Fibroblast of skin of right quadriceps (primary cell): Measurements from ENCODE around the gene CHRD.

Experiments used
- DNase-seq: peaks from one replicate; pipeline ENCODE4 v3.0.0-alpha.2; 2013

Gene CHRD

DNA sequence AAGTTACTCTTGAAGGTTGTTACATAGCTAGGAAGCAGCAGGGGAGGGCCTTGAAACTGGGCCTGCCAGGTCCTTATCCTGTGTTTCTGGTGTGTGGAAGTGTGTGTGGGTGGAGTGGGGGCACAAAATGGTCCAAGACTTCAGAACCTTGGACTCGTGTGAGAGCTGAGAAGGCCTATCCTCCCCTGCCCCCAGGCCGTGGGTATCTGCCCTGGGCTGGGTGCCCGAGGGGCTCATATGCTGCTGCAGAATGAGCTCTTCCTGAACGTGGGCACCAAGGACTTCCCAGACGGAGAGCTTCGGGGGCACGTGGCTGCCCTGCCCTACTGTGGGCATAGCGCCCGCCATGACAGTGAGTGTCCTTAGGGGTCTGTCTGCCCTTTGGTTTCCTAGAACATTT, 4.5 kb downstream of the CHRD start:
- DNase-seq = no peak

DNA sequence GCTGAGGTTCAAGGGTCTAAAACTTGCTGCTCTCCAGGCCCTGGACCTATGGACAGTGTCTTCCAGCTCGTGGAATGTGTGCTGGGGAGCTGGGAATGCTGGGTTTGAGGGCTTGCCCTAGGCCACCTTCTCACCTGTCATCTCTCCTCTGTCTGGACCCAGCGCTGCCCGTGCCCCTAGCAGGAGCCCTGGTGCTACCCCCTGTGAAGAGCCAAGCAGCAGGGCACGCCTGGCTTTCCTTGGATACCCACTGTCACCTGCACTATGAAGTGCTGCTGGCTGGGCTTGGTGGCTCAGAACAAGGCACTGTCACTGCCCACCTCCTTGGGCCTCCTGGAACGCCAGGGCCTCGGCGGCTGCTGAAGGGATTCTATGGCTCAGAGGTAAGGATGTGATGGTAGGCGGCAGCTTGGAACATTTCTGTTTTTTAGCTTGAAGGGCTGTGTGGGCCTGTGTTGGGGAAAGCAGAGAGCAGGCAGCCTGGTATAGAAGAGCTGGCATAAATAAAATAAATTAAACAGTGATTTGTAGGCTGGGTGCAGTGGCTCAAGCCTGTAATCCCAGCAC, 5.1 kb downstream of the CHRD start:
- DNase-seq = no peak

DNA sequence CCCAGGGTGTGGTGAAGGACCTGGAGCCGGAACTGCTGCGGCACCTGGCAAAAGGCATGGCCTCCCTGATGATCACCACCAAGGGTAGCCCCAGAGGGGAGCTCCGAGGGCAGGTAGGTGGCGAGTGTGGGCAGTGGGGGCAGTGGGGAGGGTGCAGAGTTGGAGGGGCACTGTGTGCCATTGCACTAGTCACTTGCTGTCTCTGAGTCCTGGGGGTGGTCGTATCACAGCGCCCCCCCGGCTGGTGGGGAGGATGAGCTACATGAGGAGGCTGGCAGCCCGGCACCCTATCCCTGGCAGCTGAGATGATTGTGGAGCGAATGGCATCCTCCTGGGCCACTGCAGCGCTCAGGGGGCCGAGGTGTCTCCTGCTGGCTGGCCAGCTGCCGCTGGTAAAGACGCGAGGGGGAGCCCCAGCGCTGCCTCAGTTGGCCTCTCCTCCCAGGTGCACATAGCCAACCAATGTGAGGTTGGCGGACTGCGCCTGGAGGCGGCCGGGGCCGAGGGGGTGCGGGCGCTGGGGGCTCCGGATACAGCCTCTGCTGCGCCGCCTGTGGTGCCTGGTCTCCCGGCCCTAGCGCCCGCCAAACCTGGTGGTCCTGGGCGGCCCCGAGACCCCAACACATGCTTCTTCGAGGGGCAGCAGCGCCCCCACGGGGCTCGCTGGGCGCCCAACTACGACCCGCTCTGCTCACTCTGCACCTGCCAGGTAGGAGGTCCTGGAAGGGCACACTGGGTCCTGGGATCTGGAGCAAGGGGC, 6.4 kb downstream of the CHRD start:
- DNase-seq = no peak

DNA sequence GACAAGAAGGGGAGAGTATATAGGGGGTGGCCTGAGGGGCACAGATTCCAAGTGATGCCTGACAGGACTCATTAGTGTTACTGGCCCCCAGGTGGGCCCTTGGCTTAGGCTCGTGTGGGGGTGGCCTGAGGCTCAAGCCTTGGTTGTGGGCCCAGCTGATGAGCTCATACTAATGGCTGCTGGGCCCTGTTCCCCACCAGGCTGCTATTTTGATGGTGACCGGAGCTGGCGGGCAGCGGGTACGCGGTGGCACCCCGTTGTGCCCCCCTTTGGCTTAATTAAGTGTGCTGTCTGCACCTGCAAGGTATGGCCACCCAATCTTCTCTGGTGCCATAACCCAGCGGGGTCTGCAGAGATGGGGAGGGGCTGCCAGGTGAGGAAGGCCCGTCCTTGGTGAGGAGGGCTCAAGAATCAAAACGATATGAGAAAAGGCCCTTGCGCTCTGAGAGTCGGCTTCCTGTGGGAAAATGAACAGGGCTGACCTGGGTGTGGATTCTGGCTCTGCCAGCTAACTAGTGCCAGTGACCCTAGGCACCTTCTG, 7.4 kb downstream of the CHRD start:
- no peak for DNase-seq

DNA sequence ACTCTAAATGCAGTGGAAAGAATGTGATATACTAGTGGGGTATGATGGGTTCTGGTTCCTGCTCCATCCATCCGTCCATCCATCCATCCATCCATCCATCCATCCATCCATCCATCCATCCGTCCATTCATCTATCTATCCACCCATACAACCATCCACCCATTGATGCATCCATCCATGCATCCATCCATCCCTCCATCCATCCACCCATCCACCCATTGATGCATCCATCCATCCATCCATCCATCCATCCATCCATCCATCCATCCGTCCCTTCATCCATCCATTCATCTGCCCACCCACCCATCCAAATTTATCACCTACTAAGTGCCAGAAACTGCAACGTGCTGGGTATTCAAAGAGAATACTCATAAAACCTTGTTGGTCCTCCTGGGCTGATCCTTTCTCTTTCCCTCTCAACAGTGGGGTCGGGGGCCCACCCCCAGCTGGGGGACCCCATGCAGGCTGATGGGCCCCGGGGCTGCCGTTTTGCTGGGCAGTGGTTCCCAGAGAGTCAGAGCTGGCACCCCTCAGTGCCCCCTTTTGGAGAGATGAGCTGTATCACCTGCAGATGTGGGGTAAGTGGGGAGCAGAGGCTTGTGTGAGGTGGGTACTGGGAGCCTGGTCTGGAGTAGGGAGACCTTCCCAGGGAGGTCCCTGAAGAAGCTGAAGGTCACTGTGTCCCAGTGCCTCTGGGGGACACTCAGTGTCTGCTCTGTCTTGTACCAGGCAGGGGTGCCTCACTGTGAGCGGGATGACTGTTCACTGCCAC, 8.5 kb downstream of the CHRD start:
- DNase-seq = no peak

DNA sequence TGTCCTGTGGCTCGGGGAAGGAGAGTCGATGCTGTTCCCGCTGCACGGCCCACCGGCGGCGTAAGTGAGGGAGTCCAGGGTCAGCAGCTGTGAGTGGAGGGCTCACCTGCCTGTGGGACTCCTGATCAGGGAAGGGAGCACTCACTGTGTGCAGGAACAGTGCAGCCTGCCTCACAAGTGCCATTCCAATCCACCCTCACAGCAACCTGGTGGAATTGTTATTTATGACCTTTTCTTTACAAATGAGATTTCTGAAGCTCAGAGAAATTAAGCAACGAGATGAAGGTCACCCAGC, 9.0 kb downstream of the CHRD start:
- no peak for DNase-seq

DNA sequence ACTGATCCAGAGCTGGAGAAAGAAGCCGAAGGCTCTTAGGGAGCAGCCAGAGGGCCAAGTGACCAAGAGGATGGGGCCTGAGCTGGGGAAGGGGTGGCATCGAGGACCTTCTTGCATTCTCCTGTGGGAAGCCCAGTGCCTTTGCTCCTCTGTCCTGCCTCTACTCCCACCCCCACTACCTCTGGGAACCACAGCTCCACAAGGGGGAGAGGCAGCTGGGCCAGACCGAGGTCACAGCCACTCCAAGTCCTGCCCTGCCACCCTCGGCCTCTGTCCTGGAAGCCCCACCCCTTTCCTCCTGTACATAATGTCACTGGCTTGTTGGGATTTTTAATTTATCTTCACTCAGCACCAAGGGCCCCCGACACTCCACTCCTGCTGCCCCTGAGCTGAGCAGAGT, 9.5 kb downstream of the CHRD start:
- DNase-seq = no peak

DNA sequence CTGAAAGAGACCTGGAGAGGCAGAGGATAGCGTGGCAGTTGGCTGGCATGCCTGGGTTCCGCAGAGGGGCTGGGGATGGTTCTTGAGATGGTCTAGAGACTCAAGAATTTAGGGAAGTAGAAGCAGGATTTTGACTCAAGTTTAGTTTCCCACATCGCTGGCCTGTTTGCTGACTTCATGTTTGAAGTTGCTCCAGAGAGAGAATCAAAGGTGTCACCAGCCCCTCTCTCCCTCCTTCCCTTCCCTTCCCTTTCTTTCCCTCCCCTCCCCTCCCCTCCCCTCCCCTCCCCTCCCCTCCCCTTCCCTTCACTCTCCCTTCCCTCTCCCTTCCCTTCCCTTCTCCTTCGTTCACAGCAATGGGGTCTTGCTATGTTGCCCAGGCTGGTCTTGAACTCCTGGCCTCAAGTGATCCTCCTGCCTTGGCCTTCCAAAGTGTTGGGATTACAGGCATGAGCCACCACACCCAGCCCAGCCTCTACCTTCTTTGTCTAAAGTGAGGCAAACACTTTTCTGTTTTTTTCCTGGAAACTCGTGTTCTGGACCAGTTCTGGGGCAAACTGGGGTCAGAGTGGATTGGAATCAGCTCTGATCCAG, 10.2 kb downstream of the CHRD start:
- DNase-seq = no peak

DNA sequence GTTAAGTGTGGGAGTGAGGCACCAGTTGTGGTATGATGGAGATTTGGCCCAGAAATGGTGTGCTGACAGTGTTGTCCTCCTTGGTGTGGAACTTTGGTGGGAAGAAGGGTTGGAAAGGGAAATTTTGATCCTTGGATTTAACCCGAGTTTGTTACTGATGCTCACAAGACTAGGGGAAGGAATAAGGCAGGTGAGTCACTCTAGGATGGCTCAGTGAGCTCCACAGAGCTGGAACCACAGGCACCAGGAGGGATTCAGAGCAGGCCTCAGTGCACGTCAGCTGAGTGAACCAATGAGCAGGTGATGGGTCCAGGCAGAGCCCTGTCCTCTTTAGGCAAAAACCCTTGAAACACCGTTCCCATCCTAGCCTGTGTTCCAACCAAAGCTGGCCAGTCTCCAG, 11.4 kb downstream of the CHRD start:
- no peak for DNase-seq

DNA sequence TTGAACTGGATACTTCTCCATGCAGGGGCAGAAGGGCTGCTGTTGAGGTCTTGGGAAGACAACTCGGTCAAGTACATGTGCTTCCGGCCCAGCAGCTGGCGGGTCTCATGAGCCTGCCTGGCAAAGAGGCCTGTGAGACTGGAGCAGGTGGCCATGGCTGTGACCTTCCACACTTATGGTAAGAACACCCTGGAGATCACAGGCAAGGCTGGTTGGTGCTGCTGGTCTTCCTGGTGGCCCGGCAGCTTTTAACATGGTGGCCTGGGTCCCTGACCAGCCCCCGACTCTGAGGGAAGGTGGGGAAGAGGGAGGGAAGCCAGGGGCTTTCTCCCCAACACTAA, 15.4 kb downstream of the CHRD start:
- no peak for DNase-seq

DNA sequence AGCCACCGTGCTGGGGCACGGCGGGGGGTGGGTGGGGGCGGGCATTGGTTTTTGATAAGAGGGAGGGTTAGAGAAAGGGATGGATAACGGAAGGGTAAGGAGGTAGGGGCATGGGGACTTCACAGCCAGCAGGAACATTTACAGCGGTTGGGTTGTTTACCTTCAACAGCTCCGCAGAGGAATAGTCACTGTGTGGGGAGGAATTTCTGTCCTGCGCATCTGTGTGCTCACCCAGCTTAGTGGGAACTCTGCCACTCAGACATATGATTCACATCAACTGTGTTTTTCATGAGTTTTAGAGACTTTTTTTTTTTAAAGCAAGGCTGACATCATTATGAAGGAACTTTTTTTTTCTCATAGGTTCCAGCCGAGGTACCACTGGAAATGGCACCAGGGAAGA, 19.6 kb downstream of the CHRD start:
- peak; percentile 91 for DNase-seq

DNA sequence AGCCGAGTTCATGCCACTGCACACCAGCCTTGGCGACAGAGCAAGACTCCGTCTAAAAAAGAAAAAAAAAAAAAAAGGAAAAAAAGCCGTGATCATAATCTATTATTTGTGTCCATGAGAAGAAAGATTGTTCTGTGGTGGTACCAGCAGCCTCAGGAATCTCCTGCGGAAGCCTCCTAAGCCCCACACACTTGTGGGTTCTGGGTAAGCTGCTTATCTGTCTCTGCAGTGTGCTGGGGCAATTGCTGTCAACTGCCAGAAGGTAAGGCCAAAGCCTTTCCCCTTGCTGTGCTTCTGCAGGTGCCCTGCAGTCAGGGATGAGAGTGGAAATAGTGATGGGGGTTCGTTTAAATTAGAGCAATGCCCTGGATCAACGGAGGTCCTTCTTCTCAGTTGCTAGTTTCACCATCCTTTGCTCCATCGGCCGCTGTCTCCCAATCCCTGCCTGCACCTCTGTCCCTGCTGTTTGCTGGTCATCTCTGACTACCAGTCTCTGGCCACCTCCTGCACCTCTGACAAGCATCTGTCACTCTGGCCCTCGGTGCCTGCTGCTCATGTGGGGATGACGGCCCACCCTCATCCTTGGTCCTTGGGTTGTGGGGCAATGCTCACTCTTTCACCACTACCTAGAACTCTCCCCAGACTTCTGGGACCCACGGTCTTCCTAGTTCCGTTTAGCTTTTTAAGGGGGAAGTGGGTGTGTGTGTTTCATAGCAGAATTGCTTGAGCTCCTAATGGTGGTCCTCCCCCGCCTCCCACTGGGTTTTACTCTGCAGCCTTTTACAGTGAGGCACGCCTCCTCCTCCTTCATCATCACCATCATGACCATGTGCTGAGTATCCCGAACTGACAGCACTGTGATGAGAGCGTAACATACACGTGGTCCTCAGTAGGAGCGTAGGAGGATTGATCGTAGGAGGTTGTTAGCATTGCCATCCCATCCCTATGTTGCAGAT, 25.5 kb downstream of the CHRD start:
- DNase-seq = no peak

DNA sequence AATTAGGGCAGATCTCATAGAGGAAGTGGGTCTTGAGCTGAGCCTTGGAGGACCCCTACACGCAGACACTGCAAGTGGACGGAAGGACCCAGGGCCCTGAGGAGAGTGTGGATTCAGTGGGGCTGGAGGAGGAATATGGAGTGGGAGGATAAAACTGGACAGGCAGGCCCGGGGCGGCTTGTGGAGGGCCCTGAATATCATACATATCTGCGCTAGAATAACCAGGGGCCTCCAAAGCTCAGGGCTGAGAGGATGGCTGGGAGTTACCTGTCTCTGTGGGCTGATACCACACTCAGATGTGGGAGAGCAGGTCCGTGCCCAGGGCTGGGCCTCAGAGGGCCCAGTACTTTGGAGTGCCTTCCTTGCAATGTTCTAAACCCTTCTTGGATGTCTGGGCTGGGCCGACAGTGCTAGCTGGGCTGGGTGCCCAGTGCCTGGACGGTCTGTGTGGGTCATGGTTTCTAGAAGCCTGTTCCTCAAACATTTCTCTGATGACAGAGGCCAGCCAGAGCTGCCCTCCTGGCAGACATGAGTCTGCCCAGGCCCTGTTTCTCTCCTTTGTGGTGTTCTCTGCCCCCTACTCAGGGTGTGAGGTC, 29.6 kb downstream of the CHRD start:
- DNase-seq = no peak

DNA sequence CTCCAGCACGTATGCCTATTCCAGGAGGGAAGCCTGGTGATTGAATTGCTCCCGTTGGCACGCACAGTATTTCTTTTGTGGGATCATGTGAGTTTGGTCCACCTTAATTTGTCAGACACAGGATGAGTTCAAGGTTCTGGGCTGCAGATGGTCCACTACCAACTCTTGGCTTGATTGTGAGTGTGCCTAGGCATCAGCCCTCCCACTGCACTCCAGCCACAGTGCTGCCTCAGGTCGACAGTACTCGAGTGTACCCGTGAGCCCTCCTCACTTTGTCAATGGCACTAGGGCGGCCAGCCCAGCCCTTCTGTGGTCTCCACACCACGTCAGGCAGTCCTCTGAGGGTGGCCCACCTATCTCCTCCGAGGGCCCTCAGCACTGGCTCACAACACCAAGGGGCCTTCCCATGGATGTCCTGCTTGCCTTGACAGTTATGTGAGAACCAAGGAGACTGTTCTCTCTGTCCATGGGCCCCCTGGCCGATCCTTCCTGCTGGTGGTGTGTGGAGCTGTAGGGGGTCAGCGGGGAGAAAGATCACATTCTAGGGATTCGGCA, 30.2 kb downstream of the CHRD start:
- DNase-seq = no peak

DNA sequence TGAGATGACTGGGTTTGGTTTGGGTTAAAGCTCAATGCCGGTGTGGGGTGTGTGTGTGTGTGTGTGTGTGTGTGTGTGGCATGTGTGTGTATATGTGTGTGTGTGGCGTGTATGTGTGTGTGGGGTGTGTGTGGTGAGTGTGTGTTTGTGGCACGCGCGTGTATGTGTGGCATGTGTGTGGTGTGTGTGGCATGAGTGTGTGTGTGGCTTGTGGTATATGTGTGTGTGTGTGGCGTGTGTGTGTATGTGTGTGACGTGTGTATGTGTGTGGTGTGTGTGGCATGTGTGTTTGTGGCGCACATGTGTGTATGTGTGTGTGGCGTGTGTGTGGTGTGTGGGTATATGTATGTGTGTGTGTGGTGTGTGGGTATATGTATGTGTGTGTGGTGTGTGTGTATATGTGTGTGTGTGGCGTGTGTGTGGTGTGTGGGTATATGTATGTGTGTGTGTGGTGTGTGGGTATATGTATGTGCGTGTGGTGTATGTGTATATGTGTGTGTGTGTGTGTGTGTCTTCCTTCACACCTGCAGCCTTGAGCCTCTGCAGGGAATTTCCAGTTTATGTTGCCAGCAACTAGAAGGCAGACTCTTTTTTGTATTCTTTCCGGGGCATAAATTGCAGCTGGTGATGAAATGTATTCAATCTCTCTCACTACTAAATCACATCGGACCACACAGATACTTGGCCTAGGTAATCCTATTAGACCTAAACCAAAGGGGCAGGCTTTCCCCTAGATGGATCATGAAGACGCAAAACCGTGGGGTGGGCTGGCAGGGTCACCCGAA, 34.8 kb downstream of the CHRD start:
- no peak for DNase-seq

DNA sequence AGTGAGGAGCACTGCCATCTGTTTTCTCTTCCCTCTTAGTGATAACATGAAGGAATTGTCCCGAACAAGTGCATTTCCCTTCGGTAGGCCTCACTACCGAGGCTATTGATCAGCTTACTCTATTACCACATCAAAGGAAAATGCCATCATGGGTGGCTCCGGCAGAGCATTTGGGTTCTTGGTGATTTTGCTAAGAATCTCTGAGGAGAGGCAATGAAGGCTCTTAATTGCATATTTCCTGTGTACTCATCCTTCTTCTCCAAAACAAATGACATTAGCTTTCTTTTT, 35.3 kb downstream of the CHRD start:
- no peak for DNase-seq

DNA sequence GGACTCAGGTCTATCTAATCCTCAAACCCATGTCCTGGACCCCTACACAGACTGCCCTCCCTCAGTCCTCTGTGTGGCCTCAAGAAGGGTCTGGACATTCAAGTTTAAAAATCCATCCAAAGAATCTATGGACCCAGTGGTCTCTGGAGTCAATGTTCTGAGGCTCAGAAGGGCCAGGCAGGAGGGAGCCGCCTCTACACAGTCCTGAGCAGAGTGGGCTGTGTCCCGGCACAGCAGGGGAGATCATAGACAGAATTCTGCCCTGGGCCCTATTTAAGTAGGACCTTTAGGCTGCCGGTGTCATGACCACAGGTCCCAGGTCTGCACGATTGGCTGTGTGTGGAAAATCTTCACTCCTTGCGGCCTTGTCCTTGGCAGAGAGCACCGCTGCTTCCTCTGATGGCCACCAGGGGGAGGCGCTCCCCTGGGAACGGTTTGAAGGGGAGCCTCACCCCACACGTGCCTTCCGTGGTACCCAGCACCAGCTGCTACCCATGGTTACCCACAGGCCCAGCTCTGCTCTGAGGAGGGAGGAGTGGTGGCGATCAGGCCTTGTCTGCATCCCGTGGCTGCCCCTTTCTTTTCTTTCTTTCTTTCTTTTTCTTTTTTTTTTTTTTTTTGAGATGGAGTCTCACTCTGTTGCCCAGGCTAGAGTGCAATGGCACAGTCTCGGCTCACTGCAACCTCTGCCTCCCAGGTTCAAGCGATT, 37.9 kb downstream of the CHRD start:
- DNase-seq = peak; percentile 55

DNA sequence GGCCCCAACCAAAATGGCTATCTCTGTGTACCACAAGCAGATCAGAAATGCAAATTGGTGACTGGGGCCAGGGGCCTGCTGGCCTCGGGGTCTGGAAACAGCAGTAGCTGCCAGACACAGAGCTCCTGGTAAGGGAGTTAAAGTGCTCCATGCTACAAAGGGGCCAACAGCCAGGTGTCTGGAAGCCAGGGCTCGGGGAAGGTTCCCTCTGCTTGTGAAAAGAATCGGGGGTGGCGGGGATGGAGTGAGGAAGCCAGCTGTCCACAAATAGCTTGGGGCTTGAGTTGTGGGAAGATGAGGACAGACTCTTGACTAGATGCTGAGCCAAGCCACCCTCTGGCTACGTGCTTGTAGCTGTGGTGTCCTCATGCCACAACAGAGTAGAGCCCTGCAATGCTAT, 39.3 kb downstream of the CHRD start:
- no peak for DNase-seq

DNA sequence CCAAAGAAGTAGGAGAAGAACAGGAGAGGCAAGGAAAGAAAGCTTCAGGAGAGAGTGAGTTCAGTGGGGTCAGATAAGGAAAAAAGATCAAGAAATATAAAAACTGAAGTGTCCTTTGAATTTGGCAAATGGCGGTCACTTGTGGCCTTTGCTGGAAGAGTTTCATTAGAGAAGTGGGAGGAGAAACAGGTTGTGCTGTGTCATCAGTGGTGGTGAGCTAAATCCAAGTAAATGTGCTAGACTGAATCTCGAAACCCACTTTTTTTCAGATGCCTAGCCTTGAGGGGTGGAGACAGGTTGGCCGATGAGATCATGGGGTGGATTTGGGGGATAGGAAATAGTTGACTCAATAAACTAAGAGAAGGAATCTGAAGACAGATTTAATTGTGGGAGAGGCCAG, 43.7 kb downstream of the CHRD start:
- DNase-seq = no peak

DNA sequence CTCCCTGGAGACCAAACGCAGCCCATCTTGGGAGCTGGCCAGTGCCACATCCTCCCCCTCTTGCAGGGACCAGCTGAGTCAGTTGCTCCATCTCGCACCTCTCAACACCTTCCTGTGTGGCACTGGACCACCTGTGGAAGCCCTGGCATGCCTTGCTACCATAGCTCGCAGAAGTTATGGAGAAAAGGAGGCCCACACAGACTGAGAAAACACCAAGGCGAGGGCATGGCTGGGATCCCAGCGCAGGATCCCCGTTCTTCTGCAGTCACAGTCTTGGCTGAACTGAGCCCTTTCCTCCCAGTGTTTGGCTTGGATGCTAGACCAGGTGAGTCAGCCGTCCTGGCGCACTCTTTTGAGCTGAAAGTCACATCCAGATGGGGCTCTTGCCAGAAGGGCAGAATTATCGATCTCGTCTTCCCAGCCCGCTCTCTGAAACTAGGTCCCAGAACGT, 46.9 kb downstream of the CHRD start:
- DNase-seq = no peak
